ENCODE measurements around the gene LLGL1.

- TF ChIP-seq, protein P1, sequence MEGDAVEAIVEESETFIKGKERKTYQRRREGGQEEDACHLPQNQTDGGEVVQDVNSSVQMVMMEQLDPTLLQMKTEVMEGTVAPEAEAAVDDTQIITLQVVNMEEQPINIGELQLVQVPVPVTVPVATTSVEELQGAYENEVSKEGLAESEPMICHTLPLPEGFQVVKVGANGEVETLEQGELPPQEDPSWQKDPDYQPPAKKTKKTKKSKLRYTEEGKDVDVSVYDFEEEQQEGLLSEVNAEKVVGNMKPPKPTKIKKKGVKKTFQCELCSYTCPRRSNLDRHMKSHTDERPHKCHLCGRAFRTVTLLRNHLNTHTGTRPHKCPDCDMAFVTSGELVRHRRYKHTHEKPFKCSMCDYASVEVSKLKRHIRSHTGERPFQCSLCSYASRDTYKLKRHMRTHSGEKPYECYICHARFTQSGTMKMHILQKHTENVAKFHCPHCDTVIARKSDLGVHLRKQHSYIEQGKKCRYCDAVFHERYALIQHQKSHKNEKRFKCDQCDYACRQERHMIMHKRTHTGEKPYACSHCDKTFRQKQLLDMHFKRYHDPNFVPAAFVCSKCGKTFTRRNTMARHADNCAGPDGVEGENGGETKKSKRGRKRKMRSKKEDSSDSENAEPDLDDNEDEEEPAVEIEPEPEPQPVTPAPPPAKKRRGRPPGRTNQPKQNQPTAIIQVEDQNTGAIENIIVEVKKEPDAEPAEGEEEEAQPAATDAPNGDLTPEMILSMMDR (IDR thresholded peaks at IDR 0.05), result no peak
- TF ChIP-seq POLR2A (IDR thresholded peaks at IDR 0.05), result no peak
Observed at GRCh38 chr17:18234853-18235380, 9.5 kb downstream of the LLGL1 start.

Data from prostate gland (tissue), 2 donors.